Uterus (tissue), 4 donors: ENCODE measurements around the gene TMEM205. TPM values are rescaled to one million over a fixed set of nuclear protein-coding genes. Genes with fewer than 3 reads are reported as not detected.
A peak's percentile ranks its signal among the peaks of the same experiment; 100 is the strongest.

Experiments used
- DNase-seq, 2 donors: peaks; one replicate each; pipeline ENCODE4 v3.0.0-alpha.2; 2019 to 2020
- H3K27ac ChIP-seq, 2 donors: fragments of 200-600 bp; sonication (generic); 1 replicate in 1 of 2; 2 replicates in 1 of 2; pipeline ENCODE4 v1.5.1; 2016 to 2018
- H3K27me3 ChIP-seq, 2 donors: fragments of 200-600 bp; sonication (generic); one replicate each; pipeline ENCODE4 v1.5.1; 2018 to 2019; ENCODE audit warnings: control low read depth in 1 of 2
- H3K36me3 ChIP-seq, 2 donors: fragments of 200-600 bp; sonication (generic); one replicate each; pipeline ENCODE4 v1.5.1; 2019; ENCODE audit warnings: control low read depth in 1 of 2
- H3K4me1 ChIP-seq, 2 donors: fragments of 200-600 bp; sonication (generic); one replicate each; pipeline ENCODE4 v1.5.1; 2018 to 2019; ENCODE audit warnings: control low read depth in 1 of 2
- H3K4me3 ChIP-seq, 2 donors: fragments of 200-600 bp; sonication (generic); 1 replicate in 1 of 2; 2 replicates in 1 of 2; pipeline ENCODE4 v1.5.1; 2018 to 2019; ENCODE audit warnings: mild to moderate bottlenecking in 1 of 2
- H3K9me3 ChIP-seq, 2 donors: fragments of 200-600 bp; sonication (generic); one replicate each; pipeline ENCODE4 v1.5.1; 2019; ENCODE audit warnings: control low read depth in 1 of 2
- CTCF ChIP-seq, 4 experiments: fragments of 200-600 bp in 2 of 4; fragments of 450-650 bp in 2 of 4; sonication (generic) in 2 of 4; IDR thresholded peaks; one replicate each; pipeline ENCODE4 v1.5.1; 2016 to 2019; ENCODE audit warnings: antibody characterized with exemption in 4 of 4, mild to moderate bottlenecking in 2 of 4, moderate library complexity in 1 of 4
- POLR2A ChIP-seq, 2 donors: fragments of 450-650 bp; IDR thresholded peaks; one replicate each; pipeline ENCODE4 v1.6.1; 2016; ENCODE audit warnings: antibody characterized with exemption in 2 of 2, mild to moderate bottlenecking in 1 of 2, moderate library complexity in 1 of 2
- intact Hi-C: fragments of 100-400 bp; cut with DNase I; formaldehyde crosslinking; loops from one replicate; pipeline ENCODE4 v1.15.1; 2023; ENCODE audit warnings: low total_unique reads
- total RNA-seq, 4 donors: library from RNA; depleted of rRNA in 3 of 4; stranded (reverse); fragments of >200 nt in 3 of 4; gene quantifications; one replicate each; pipeline versions ENCODE4 v1.1.0 to v1.2.4, GENCODE V29; 2014 to 2023
- donor health status: DM: yes; HTN: yes; CAD: no.

Gene TMEM205
- total RNA-seq, result 100 to 1,000 TPM in 1 of 4 donors, 10 to 100 TPM in 3; 41.2 to 117 (median 77.4) TPM

- intact Hi-C loops, result no loop called here
- peak in 3 of 4 experiments; percentile 17 to 29 (median 17) for TF ChIP-seq CTCF (IDR thresholded peaks at IDR 0.05)
- TF ChIP-seq POLR2A (IDR thresholded peaks at IDR 0.05), result peak; percentile 72 to 74
- peak within 1 kb of the TSS; percentile 68 to 94 for H3K4me3 ChIP-seq
- DNase-seq, result peak; percentile 100
- peak within 1 kb of the TSS; percentile 86 to 94 for H3K27ac ChIP-seq
- no peaks in the 10 kb centered on the region for H3K9me3 ChIP-seq
- no peaks in the 10 kb centered on the region for H3K27me3 ChIP-seq
- H3K36me3 ChIP-seq, result no peaks in the 10 kb centered on the region
- peaks cover 0 to 9% of the 10 kb centered on the region in 2 donors for H3K4me1 ChIP-seq
Measured at GRCh38 chr19:11346104-11346940, at the start of gene TMEM205, which contains the start of gene CCDC159. TSS of gene TMEM205 (minus strand) at chr19:11346268. CDS start at chr19:11345619, 649 bp downstream. TSS of gene CCDC159 (plus strand) at chr19:11346519. CDS start at chr19:11346607, 88 bp downstream.

- H3K9me3 ChIP-seq, result no peaks in the 10 kb centered on the region
- no peak for DNase-seq
- no peaks in the 10 kb centered on the region for H3K27me3 ChIP-seq
- H3K27ac ChIP-seq, result no peak overlapping the region
- TF ChIP-seq CTCF (IDR thresholded peaks at IDR 0.05) (no peak), POLR2A (IDR thresholded peaks at IDR 0.05) (no peak)
- no peak overlapping the region for H3K4me3 ChIP-seq
- intact Hi-C loops, result no loop called here
- no peaks in the 10 kb centered on the region for H3K4me1 ChIP-seq
- H3K36me3 ChIP-seq, result no peaks in the 10 kb centered on the region
Measured at GRCh38 chr19:11390933-11391680, 45.0 kb upstream of the TMEM205 start.

GRCh38 chr19:11390359-11390758 is 44.3 kb upstream of the TMEM205 start:
- intact Hi-C loops, result no loop called here
- Histone ChIP-seq H3K27me3 (no peaks in the 10 kb centered on the region), H3K4me1 (no peaks in the 10 kb centered on the region), H3K4me3 (no peak overlapping the region), H3K27ac (no peak overlapping the region), H3K9me3 (no peaks in the 10 kb centered on the region), H3K36me3 (no peaks in the 10 kb centered on the region)
- no peak for DNase-seq
- TF ChIP-seq CTCF (IDR thresholded peaks at IDR 0.05) (no peak), POLR2A (IDR thresholded peaks at IDR 0.05) (no peak)

GRCh38 chr19:11387162-11388034 is 41.3 kb upstream of the TMEM205 start:
- peaks cover 12 to 13% of the 10 kb centered on the region in 2 donors for H3K27me3 ChIP-seq
- no peaks in the 10 kb centered on the region for H3K9me3 ChIP-seq
- intact Hi-C loops, result no loop called here
- H3K27ac ChIP-seq, result no peak overlapping the region
- no peak for DNase-seq
- H3K4me1 ChIP-seq, result peaks cover 0 to 13% of the 10 kb centered on the region in 2 donors
- TF ChIP-seq CTCF (IDR thresholded peaks at IDR 0.05) (no peak), POLR2A (IDR thresholded peaks at IDR 0.05) (no peak)
- no peak overlapping the region for H3K4me3 ChIP-seq
- H3K36me3 ChIP-seq, result no peaks in the 10 kb centered on the region
